ENCODE measurements around the gene CYP27C1. TPM values are rescaled to one million over a fixed set of nuclear protein-coding genes. Genes with fewer than 3 reads are reported as not detected.
"Not testable (repeated sequence)": the region's sequence is repeated elsewhere in the genome, so short reads cannot be mapped to it uniquely, and the experiment has no call there.

Gene CYP27C1
- polyA plus RNA-seq, 3 donors, result 5.8 to 7.1 (median 6.3) TPM

DNA sequence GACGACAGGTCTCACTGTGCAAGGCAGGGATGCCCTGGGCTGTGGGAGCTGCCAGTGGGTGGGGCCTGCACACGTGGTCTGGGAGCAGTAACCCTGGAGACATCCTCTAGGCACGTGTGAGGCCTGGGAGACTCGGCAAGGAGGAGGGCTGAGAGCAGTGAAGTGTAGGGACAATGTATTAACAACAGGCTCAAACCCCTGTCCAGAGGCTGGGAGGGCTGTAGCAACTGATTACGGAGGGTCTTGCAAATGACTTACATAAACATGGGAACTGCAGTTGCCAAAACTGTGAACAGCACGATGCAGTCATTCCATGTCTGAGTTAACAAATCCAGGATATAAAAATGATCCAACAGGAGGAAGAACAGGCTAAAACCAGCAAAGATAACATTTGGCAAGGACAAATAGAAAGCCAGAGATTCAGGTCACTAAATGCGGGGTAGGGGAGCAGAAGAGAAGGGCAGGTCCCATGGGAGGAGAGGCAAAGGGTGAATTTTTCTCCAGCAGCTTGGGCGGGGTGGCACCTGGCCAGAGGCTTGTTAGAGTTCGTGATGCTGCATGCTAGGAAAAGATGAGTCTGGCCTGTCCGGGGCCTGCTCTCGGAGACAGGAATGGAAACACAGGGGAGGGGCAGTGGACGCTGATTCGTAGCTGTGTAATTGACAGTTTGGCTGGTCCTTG is 44.9 kb downstream of the CYP27C1 start:
- DNase-seq (ENCODE audit: low read depth in 3 of 3, low spot score in 2 of 3), result no peak

DNA sequence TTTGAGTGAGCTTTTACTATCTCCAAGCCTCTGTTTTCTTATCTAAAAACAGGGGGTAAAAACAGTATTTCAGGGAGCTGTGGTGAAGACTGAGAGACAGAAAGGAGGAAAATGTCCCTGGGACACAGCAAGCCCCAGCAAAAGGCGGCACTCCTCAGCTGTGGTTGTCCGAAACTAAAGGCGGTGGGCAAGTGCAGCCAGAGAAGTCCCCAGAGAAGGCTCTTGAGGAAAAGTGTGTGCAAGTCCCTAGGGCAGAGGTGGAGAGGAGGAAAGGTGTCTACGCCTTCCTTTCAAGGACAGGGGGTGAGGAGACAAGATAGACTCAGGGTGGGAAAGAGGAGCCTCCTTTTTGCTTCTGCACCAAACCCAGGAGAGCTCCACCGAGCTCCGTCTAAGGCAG is 45.5 kb downstream of the CYP27C1 start:
- no peak for DNase-seq (ENCODE audit: low read depth in 3 of 3, low spot score in 2 of 3)

DNA sequence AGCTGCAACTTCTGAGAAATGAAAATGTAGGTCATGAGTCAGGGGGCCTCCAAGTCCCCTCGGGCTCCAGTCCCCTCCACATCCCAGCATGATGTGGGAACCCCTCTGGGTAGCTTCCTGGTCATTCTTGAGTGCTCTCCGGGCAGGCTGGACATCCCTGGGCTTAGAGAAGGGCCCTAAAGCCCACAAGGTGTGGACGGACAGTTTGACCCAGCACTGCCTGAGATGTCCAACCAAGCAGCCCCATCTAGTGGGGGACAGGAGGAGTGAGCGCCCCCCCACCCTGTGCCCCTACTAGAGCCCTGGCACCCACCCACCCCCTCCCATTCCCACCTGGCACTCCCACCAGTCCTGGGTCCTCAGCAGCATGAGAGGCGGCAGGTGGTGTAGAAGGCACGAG is 46.0 kb downstream of the CYP27C1 start:
- no peak for DNase-seq (ENCODE audit: low read depth in 3 of 3, low spot score in 2 of 3)

DNA sequence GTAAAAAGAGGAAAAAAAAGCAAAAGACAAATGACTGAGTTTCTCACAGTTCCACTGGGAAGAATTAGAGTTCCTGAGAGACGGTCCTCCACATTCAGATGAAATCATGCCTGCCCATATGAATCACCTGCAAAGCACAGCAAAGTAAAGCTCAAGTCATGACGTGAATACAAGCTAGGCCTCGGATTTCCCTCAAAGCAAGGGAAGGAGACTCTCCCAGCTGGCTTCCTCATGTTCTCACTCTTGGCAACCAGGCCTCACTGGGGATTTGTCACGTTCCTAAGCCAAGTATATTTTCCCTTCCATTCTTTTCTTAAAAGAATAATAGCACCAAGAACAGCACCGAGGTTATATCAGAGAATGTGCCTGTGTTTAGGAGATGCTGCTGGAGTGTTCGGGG is 47.0 kb downstream of the CYP27C1 start:
- DNase-seq (ENCODE audit: low read depth in 3 of 3, low spot score in 2 of 3), result no peak

GRCh38 chr2:127172306-127172705 is 47.8 kb downstream of the CYP27C1 start:
- DNase-seq (ENCODE audit: low read depth in 3 of 3, low spot score in 2 of 3), result no peak

DNA sequence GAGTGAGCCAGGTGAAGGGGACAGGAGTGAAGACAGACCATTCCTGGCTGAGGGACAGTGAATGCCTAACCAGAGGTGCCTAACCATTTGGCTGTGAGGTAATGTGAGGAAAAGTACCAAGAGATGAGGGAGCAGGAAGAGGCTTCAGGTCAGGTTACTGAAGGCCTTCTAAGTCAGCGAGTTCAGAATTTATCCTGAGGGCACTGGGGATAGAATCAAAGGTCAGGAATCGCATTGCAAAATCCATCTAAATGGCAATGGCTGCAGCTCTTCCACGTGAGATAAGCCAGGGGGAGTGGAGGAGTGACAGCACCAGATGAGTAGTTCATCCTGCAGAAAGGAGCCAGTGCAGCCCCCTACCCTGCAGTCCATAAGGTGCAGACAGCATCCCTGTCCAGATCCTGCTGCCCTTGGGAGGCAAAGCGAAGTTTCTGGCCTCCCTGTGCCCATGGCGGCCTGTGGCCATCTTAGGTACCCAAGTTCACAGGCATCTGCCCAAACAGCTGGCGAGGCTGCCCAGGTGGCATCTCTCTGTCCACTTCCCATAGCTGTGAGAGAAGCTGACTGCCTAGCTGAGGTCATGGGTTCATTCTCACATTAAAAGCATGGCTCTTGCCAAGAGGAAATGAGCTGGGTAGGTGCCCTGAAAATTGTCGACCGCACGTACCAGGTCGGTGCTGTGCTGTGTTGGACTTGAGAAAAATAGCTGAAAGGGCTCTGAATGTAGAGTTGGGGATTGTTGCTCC is 49.5 kb downstream of the CYP27C1 start:
- no peak for DNase-seq (ENCODE audit: low read depth in 3 of 3, low spot score in 2 of 3)

- no peak for DNase-seq (ENCODE audit: low read depth in 3 of 3, low spot score in 2 of 3)
Measured at GRCh38 chr2:127170021-127170420, 50.1 kb downstream of the CYP27C1 start.

- no peak for DNase-seq (ENCODE audit: low read depth in 3 of 3, low spot score in 2 of 3)
Measured at GRCh38 chr2:127169066-127169660, 50.9 kb downstream of the CYP27C1 start.

DNA sequence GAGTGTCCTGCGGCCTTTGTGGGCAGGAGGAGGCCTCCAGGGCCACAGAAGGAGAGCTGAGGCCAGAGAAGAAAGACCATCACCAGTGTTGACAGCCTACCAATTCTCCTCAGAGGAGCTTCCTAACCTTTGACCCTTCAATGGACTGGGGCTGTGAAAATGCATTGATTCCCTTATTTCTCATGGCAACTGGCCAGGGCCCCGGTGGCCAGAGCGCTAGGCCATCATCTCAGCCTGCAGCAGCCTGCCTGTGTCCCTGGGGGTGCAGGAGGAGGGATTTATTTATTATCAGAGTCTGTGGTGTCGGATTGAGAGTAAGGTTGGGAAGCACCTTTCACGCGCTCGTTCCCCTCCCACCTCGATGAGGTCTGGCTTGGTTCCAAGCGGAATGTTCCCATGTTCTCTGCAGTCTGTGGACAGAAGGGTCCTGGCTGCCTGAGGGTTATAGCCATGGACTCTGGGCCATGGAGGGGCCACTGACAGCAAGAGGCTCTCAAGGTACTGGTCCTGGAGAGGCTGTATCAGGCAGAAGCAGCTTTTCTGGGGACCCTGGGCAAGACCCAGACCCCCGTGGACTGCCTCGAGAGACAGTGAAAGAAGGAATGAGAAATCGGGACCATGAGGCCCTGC is 53.8 kb downstream of the CYP27C1 start:
- no peak for DNase-seq (ENCODE audit: low read depth in 3 of 3, low spot score in 2 of 3)

GRCh38 chr2:127165539-127165935 is 54.6 kb downstream of the CYP27C1 start:
- no peak for DNase-seq (ENCODE audit: low read depth in 3 of 3, low spot score in 2 of 3)

GRCh38 chr2:127164761-127165538 is 55.1 kb downstream of the CYP27C1 start:
- DNase-seq (ENCODE audit: low read depth in 3 of 3, low spot score in 2 of 3), result no peak

DNA sequence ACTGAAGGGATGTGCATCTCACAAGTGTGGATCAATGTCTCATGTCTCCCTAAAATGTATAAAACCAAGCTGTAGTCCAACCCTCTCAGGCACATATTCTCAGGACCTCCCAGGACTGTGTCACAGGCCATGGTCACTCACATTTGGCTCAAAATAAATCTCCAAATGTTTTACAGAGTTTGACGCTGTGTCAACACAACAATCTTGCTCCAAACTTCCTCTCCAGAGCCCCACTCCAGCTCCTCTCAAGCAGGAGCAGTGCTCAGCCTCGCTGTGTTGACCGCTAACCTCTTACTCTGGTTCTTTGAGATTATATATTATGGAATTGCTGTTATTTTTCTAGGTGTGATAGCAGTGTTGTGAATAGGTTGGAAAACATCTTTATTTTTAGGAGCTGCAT is 56.2 kb downstream of the CYP27C1 start:
- DNase-seq (ENCODE audit: low read depth in 3 of 3, low spot score in 2 of 3), result no peak

- not testable (repeated sequence) for DNase-seq (ENCODE audit: low read depth in 3 of 3, low spot score in 2 of 3)
Measured at GRCh38 chr2:127163090-127163406, 57.1 kb downstream of the CYP27C1 start.

DNA sequence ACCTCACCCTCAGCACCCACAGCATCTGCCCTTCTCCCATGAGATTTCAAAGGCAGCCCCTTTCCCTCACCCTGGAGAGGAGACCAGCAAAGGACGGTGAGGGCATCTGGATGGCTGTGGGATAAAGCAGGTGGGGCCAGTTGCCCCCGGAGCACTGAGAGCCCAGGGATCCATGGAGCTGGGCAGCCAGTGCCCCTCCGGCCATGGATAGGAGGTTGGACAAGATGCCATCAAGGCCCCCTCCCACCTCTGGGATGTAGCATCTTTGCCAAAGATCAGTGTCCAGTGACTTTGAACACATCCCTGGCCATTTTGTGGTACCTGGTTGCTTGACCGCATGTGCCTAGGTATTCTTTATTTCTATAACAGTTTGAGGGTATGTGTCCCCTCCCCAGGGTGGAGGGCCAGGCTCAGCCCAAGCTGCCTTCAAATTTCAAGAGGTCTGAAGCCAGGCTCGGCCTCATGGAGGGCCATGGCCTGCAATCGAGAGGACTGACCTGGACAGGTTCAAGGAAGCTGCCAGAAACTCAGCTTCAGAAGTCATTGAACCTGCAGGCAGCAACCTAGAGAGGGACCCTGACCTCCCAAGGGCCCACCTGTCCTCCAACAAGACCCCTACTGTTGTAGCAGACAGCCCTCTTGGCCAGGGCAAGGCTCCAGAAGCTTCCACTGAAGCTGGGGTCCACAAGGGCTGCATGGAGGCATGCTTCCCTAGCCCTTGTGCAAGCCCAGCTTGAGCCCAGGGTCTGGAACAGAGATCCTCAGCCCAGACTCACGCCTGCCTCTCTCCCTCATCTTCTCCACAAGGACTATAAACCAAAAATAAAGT is 57.6 kb downstream of the CYP27C1 start:
- DNase-seq (ENCODE audit: low read depth in 3 of 3, low spot score in 2 of 3), result no peak

GRCh38 chr2:127161176-127162136 is 58.6 kb downstream of the CYP27C1 start:
- DNase-seq (ENCODE audit: low read depth in 3 of 3, low spot score in 2 of 3), result no peak

DNA sequence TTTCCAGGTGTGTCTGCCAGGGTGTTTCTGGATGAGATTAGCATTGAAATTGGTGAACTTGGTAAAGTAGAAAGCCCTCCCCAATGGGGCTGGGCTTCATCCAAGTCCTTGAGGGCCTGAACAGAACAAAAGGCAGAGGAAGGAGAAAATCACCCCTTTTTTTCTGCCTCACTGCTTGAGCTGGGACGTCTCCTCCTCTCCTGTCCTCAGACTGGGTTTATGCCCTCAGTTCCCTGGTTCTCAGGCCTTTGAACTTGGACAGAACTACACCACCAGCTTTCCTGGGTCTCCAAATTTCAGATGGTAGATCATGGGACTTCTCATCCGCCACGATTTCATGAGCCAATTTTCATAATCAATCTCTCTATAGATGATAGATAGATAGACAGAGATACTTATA is 59.4 kb downstream of the CYP27C1 start:
- DNase-seq (ENCODE audit: low read depth in 3 of 3, low spot score in 2 of 3), result no peak

DNA sequence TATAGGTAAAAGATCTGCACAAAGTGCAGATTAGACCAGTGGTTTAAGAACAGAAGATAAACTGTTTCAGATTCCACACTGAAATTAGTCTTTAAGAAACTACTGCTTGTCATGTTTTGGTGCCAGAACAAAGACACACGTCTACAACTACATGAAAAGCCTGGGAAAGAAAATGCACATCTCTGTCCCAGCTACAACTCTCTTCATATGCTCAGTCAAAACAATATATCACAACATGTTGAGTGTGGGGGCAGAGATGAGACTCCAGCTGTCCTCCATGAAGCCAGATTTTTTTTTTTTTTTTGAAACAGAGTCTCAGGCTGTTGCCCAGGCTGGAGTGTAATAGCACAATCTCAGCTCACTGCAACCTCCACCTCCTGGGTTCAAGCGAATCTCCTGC is 60.6 kb downstream of the CYP27C1 start:
- DNase-seq (ENCODE audit: low read depth in 3 of 3, low spot score in 2 of 3), result no peak

- DNase-seq (ENCODE audit: low read depth in 3 of 3, low spot score in 2 of 3), result no peak
Measured at GRCh38 chr2:127158614-127159290, 61.3 kb downstream of the CYP27C1 start.
